ENCODE data around the gene HTATIP2.

HTATIP2 gene

GRCh38 chr11:20387261-20388095 is 24.0 kb downstream of the HTATIP2 start, which contains the start of gene PRMT3:
TSS of gene PRMT3 (plus strand) at chr11:20387716. CDS start at chr11:20387747, 31 bp downstream.
- H3K4me3 ChIP-seq (ENCODE audit: low read length): peak within 1 kb of the TSS; percentile 95
- TF ChIP-seq, protein P1, sequence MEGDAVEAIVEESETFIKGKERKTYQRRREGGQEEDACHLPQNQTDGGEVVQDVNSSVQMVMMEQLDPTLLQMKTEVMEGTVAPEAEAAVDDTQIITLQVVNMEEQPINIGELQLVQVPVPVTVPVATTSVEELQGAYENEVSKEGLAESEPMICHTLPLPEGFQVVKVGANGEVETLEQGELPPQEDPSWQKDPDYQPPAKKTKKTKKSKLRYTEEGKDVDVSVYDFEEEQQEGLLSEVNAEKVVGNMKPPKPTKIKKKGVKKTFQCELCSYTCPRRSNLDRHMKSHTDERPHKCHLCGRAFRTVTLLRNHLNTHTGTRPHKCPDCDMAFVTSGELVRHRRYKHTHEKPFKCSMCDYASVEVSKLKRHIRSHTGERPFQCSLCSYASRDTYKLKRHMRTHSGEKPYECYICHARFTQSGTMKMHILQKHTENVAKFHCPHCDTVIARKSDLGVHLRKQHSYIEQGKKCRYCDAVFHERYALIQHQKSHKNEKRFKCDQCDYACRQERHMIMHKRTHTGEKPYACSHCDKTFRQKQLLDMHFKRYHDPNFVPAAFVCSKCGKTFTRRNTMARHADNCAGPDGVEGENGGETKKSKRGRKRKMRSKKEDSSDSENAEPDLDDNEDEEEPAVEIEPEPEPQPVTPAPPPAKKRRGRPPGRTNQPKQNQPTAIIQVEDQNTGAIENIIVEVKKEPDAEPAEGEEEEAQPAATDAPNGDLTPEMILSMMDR (conservative IDR thresholded peaks at IDR 0.05; ENCODE audit: low read length): no peak
- DNase-seq (ENCODE audit: low read depth): peak; percentile 94

- peak; percentile 25 for DNase-seq (ENCODE audit: low read depth)
- peak overlapping the region; percentile 95 for H3K4me3 ChIP-seq (ENCODE audit: low read length)
- TF ChIP-seq, protein P1 (conservative IDR thresholded peaks at IDR 0.05; ENCODE audit: low read length): no peak
These were observed 24.9 kb downstream of the HTATIP2 start for GRCh38 chr11:20388096-20389055.

- no peak overlapping the region for H3K4me3 ChIP-seq (ENCODE audit: low read length)
- TF ChIP-seq, protein P1 (conservative IDR thresholded peaks at IDR 0.05; ENCODE audit: low read length): peak; percentile 73
- peak; percentile 69 for DNase-seq (ENCODE audit: low read depth)
These were observed 33.8 kb downstream of the HTATIP2 start for GRCh38 chr11:20397281-20397680.

DNA sequence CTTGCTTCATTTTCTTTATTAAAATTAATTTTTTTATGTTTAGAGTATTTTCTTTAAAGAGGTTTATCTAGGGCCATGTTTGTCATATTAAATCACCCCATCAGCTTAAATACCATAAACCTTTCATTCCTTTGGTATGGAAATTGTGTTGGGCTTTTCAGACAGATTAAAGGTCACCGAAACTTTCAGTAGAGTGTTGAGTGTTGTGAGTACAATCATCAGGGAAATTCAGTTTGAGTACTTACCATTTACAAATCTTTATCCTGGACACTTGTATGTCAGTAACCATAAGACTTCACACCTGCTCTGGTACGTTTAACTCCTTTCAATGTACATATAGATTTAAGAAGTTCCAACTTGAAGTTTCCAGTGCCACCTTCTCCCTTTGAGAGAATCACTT is 36.0 kb downstream of the HTATIP2 start:
- no peak overlapping the region for H3K4me3 ChIP-seq (ENCODE audit: low read length)
- no peak for DNase-seq (ENCODE audit: low read depth)
- TF ChIP-seq, protein P1 (conservative IDR thresholded peaks at IDR 0.05; ENCODE audit: low read length): no peak

DNA sequence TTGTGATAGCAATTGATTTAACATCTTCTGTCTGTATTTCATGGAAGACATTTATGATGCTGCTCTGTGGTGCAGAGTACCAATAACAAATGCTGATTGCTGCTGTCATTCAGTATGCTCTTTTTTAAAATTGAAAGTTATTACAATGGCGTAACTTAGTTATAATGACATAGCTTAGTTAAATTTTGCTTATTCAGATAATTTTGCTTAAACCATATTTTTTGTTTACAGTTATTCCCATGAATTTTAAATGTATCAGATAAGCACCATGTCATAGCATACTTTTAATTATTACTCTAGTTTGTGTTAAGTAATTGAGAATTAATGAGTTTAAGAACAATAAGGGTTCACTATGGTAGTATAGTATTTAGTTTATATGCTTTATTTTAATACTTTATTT is 39.5 kb downstream of the HTATIP2 start:
- no peak overlapping the region for H3K4me3 ChIP-seq (ENCODE audit: low read length)
- no peak for DNase-seq (ENCODE audit: low read depth)
- TF ChIP-seq, protein P1 (conservative IDR thresholded peaks at IDR 0.05; ENCODE audit: low read length): no peak

GRCh38 chr11:20406484-20406883 is 43.0 kb downstream of the HTATIP2 start:
- no peak for DNase-seq (ENCODE audit: low read depth)
- TF ChIP-seq, protein P1 (conservative IDR thresholded peaks at IDR 0.05; ENCODE audit: low read length): no peak
- no peak overlapping the region for H3K4me3 ChIP-seq (ENCODE audit: low read length)
